Colonic mucosa (tissue), 4 donors: ENCODE measurements around the gene DHCR24. TPM values are rescaled to one million over a fixed set of nuclear protein-coding genes. Genes with fewer than 3 reads are reported as not detected.

Experiments used
- DNase-seq: peaks from one replicate; pipeline ENCODE4 v3.0.0-alpha.2; 2020
- H3K27ac ChIP-seq: fragments of 200-600 bp; one replicate; pipeline ENCODE4 v1.8.0; 2021
- H3K27me3 ChIP-seq: fragments of 200-600 bp; one replicate; pipeline ENCODE4 v1.8.0; 2021
- H3K36me3 ChIP-seq: fragments of 200-600 bp; one replicate; pipeline ENCODE4 v1.8.0; 2021
- H3K4me1 ChIP-seq: fragments of 200-600 bp; one replicate; pipeline ENCODE4 v1.8.0; 2021; ENCODE audit warnings: mild to moderate bottlenecking
- H3K4me3 ChIP-seq: fragments of 200-600 bp; one replicate; pipeline ENCODE4 v1.8.0; 2021
- H3K9ac ChIP-seq, 2 donors: one replicate each; pipeline ENCODE4 v1.7.0; 2013; ENCODE audit warnings: control low read depth in 2 of 2, low read depth in 2 of 2, low read length in 2 of 2
- H3K9me3 ChIP-seq: fragments of 200-600 bp; one replicate; pipeline ENCODE4 v1.8.0; 2021
- CTCF ChIP-seq: fragments of 200-600 bp; IDR thresholded peaks from one replicate; pipeline ENCODE4 v1.8.0; 2022; ENCODE audit warnings: antibody characterized with exemption, mild to moderate bottlenecking
- intact Hi-C: fragments of 100-400 bp; cut with DNase I; formaldehyde crosslinking; loops from one replicate; pipeline ENCODE4 v1.14.1; 2022
- total RNA-seq, 2 donors: library from RNA; stranded (reverse); fragmentation: NEBNext Ultra II Directional in 1 of 2; extraction: Animal tissue kit (Norgen Biotek cat#: 25700) in 1 of 2; gene quantifications; one replicate each; pipeline ENCODE4 v1.2.1, GENCODE V29; 2021
- donor health status: healthy.
- donor health status: DM: no; HTN: no; CAD: no.
- donor health status: DM: no; HTN: no; CAD: no.

Gene DHCR24
- total RNA-seq, 2 donors from 2014 or later: 254 to 310 TPM

DNA sequence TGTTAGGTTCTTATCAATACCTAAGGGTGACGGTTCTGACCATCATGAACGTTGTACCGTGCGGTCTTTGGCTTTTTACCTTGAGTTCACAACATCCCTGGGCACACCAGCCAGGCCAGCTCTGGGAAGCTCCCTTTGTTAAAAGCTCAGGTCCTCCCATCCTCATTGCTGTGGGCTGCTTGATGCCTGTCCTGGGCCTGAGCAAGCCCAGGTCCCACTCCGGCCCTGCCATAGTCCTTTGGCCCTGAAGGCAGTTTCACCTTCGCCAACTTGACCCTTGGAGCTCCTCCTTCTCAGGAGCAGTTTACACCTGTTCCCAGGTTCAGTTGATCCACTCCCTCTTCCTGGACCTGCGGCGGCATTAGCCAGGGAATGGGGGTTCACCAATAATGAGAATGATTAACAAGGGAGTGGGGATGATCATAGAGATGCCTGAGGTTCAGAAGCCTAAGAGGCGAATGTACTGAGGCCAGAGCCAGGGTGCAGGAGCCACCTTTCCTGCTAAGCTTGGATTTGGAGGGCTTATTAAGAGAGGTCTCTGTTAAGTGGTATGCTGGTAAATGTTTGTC, 40.2 kb downstream of the DHCR24 start:
- Histone ChIP-seq H3K27me3 (no peaks in the 10 kb centered on the region), H3K4me1 (no peaks in the 10 kb centered on the region), H3K27ac (no peak overlapping the region), H3K9me3 (no peaks in the 10 kb centered on the region), H3K36me3 (no peaks in the 10 kb centered on the region), H3K4me3 (no peak overlapping the region), H3K9ac (no peak overlapping the region)
- no peak for DNase-seq
- intact Hi-C loops: no loop called here
- TF ChIP-seq CTCF: no peak

- no peaks in the 10 kb centered on the region for H3K4me1 ChIP-seq
- DNase-seq: no peak
- H3K27ac ChIP-seq: no peak overlapping the region
Measured at GRCh38 chr1:54846301-54846700, 40.7 kb downstream of the DHCR24 start.

GRCh38 chr1:54845772-54846171, 41.2 kb downstream of the DHCR24 start:
- no peaks in the 10 kb centered on the region for H3K36me3 ChIP-seq
- H3K9ac ChIP-seq: no peak overlapping the region
- no peak for TF ChIP-seq CTCF
- DNase-seq: no peak
- H3K27me3 ChIP-seq: no peaks in the 10 kb centered on the region
- no peak overlapping the region for H3K27ac ChIP-seq
- H3K9me3 ChIP-seq: no peaks in the 10 kb centered on the region
- no peak overlapping the region for H3K4me3 ChIP-seq
- intact Hi-C loops: no loop called here
- no peaks in the 10 kb centered on the region for H3K4me1 ChIP-seq

More at GRCh38 chr1:54846301-54846700, 40.7 kb downstream of the DHCR24 start:
- no peak overlapping the region for H3K9ac ChIP-seq
- no peaks in the 10 kb centered on the region for H3K27me3 ChIP-seq
- H3K9me3 ChIP-seq: no peaks in the 10 kb centered on the region
- intact Hi-C loops: no loop called here
- no peaks in the 10 kb centered on the region for H3K36me3 ChIP-seq
- TF ChIP-seq CTCF: no peak
- H3K4me3 ChIP-seq: no peak overlapping the region

DNA sequence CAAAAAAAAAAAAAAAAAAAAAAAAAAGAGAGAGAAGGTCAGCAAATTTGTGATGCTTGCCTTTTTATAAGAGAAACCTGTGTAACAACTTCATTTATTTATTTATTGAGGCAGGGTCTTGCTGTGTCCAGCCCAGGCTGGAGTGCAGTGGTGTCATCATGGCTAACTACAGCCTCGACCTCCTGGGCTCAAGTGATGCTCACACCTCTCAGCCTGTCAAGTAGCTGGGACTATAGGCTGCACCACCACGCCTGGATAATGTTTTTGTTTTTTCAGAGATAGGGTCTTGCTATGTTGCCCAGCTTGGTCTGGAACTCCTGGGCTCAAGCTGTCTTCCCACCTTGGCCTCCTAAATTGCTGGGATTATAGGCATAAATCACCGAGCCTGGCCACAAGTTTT, 42.4 kb downstream of the DHCR24 start:
- Histone ChIP-seq H3K9ac (no peak overlapping the region), H3K9me3 (no peaks in the 10 kb centered on the region), H3K4me1 (no peaks in the 10 kb centered on the region), H3K36me3 (no peaks in the 10 kb centered on the region), H3K27me3 (no peaks in the 10 kb centered on the region), H3K27ac (no peak overlapping the region), H3K4me3 (no peak overlapping the region)
- intact Hi-C loops: no loop called here
- no peak for DNase-seq
- no peak for TF ChIP-seq CTCF

DNA sequence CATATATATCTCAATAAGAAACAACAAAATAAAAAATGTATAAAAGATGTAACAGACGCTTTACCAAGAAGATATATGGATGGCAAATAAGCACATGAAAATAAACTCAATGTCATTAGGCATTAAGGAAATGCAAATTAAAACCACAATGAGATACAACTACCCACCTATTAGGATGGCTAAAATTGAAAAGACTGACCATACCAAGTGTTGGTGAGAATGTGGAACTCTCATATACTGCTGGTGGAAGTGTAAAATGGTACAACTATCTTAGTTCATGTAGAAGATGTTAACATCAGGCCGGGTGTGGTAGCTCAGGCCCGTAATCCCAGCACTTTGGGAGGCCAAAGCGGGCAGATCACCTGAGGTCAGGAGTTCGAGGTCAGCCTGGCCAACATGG, 43.5 kb downstream of the DHCR24 start:
- intact Hi-C loops: no loop called here
- Histone ChIP-seq H3K27ac (no peak overlapping the region), H3K4me1 (no peaks in the 10 kb centered on the region), H3K27me3 (no peaks in the 10 kb centered on the region), H3K9me3 (no peaks in the 10 kb centered on the region), H3K9ac (no peak overlapping the region), H3K4me3 (no peak overlapping the region), H3K36me3 (no peaks in the 10 kb centered on the region)
- TF ChIP-seq CTCF: no peak
- DNase-seq: no peak
